HepG2 (cell line): Measurements from ENCODE around the gene TFEB. TPM values are rescaled to one million over a fixed set of nuclear protein-coding genes. Genes with fewer than 3 reads are reported as not detected.

Source experiments
- ARNT2 ChIP-seq: sonication (generic); formaldehyde crosslinking; IDR thresholded peaks from 2 replicates; pipeline ENCODE4 v1.8.0; 2022; ENCODE audit warnings: mild to moderate bottlenecking, low read depth, missing genetic modification reagents, moderate library complexity
- CCDC6 ChIP-seq: sonication (generic); formaldehyde crosslinking; IDR thresholded peaks from 2 replicates; pipeline ENCODE4 v1.8.1; 2022; ENCODE audit warnings: mild to moderate bottlenecking, missing genetic modification reagents, moderate library complexity
- LBX2 ChIP-seq: sonication (generic); formaldehyde crosslinking; IDR thresholded peaks from 2 replicates; pipeline ENCODE4 v1.5.0; 2020; ENCODE audit warnings: missing genetic modification reagents, mild to moderate bottlenecking, borderline replicate concordance
- MNT ChIP-seq: fragments of 450-650 bp; IDR thresholded peaks from 2 replicates; pipeline ENCODE4 v1.6.1; 2016
- MTA1 ChIP-seq: sonication (generic); formaldehyde crosslinking; IDR thresholded peaks from 2 replicates; pipeline ENCODE4 v1.4.0; 2020; ENCODE audit warnings: missing genetic modification reagents, mild to moderate bottlenecking, borderline replicate concordance
- SIX4 ChIP-seq: sonication (generic); formaldehyde crosslinking; IDR thresholded peaks from 2 replicates; pipeline ENCODE4 v1.4.0; 2020; ENCODE audit warnings: missing genetic modification reagents
- SP4 ChIP-seq: sonication (generic); formaldehyde crosslinking; IDR thresholded peaks from 2 replicates; pipeline ENCODE4 v1.8.1; 2023; ENCODE audit warnings: mild to moderate bottlenecking, missing genetic modification reagents
- ZFP62 ChIP-seq: sonication (generic); formaldehyde crosslinking; IDR thresholded peaks from 2 replicates; pipeline ENCODE4 v1.4.0; 2020; ENCODE audit warnings: missing genetic modification reagents
- ZKSCAN5 ChIP-seq: sonication (generic); formaldehyde crosslinking; IDR thresholded peaks from 2 replicates; pipeline ENCODE4 v1.5.1; 2020; ENCODE audit warnings: mild to moderate bottlenecking, missing genetic modification reagents
- ZNF564 ChIP-seq: sonication (generic); formaldehyde crosslinking; IDR thresholded peaks from 2 replicates; pipeline ENCODE4 v1.8.1; 2023; ENCODE audit warnings: mild to moderate bottlenecking, missing genetic modification reagents
- ZNF768 ChIP-seq: sonication (generic); formaldehyde crosslinking; IDR thresholded peaks from 2 replicates; pipeline ENCODE4 v1.4.0; 2020; ENCODE audit warnings: missing genetic modification reagents
- ZNF891 ChIP-seq: sonication (generic); formaldehyde crosslinking; IDR thresholded peaks from 2 replicates; pipeline ENCODE4 v1.5.0; 2020; ENCODE audit warnings: mild to moderate bottlenecking, missing genetic modification reagents
- ZSCAN30 ChIP-seq: sonication (generic); formaldehyde crosslinking; IDR thresholded peaks from 2 replicates; pipeline ENCODE4 v1.5.0; 2020; ENCODE audit warnings: mild to moderate bottlenecking, missing genetic modification reagents
- polyA plus RNA-seq, 8 experiments: library from polyadenylated mRNA; depleted of rRNA in 3 of 8; stranded (reverse) in 7 of 8; unstranded in 1 of 8; fragments of >200 nt; fragmentation: Illumina TruSeq in 4 of 8; extraction: Trizol in 4 of 8; gene quantifications; 2 replicates each; pipeline versions ENCODE4 v1.2.1 to v1.2.3, GENCODE V29; 2011 to 2016; ENCODE audit warnings: low read depth in 4 of 8, missing spikeins in 1 of 8, mixed read lengths in 1 of 8; ENCODE audit not compliant: insufficient read depth in 1 of 8
- total RNA-seq, 5 experiments: library from RNA; depleted of rRNA; stranded (reverse); fragments of >200 nt; fragmentation: Illumina TruSeq; extraction: Trizol; gene quantifications; 2 replicates each; pipeline ENCODE4 v1.2.3, GENCODE V29; 2016; ENCODE audit warnings: low read depth in 1 of 5
- TF ChIP-seq, protein P1 (sequence below): sonication (generic); formaldehyde crosslinking; conservative IDR thresholded peaks from 2 replicates; pipeline ENCODE4 v1.8.0; 2022; ENCODE audit warnings: low read depth, missing genetic modification reagents
- TF ChIP-seq, protein P2 (sequence below), 2 experiments: IDR thresholded peaks; 2 replicates each; pipeline ENCODE4 v1.6.1; 2011 to 2012; ENCODE audit warnings: low read length in 2 of 2, borderline replicate concordance in 1 of 2, low read depth in 1 of 2, mild to moderate bottlenecking in 1 of 2, moderate library complexity in 1 of 2
- TF ChIP-seq, protein P3 (sequence below): sonication (generic); formaldehyde crosslinking; IDR thresholded peaks from 2 replicates; pipeline ENCODE4 v1.4.0; 2020; ENCODE audit warnings: missing genetic modification reagents

Gene TFEB
- total and polyA plus RNA-seq, 2 of the 13 experiments (the other 11 are each of a cell fraction or from before 2014, with no cell fraction given), result 13.3 to 18.7 TPM

GRCh38 chr6:41734666-41735426, 562 bp downstream of the TFEB start (continued):
- TF ChIP-seq ZNF564 (CRISPR knock-in tag) (no peak; the same call in none of the 2 replicates), LBX2 (CRISPR knock-in tag) (no peak), CCDC6 (CRISPR knock-in tag) (peak; percentile 78; the same call in 1 of the 2 replicates), ZNF891 (CRISPR knock-in tag) (no peak), ZSCAN30 (CRISPR knock-in tag) (no peak), ARNT2 (CRISPR knock-in tag) (0 out of 2 replicates have a peak, but pooled peaks have one; percentile 11), MNT (no peak), SIX4 (CRISPR knock-in tag) (no peak), SP4 (CRISPR knock-in tag) (no peak; the same call in 1 of the 2 replicates), ZKSCAN5 (no peak), ZFP62 (CRISPR knock-in tag) (no peak), ZNF768 (CRISPR knock-in tag) (no peak), MTA1 (CRISPR knock-in tag) (peak; percentile 2; the same call in 1 of the 2 replicates)
- TF ChIP-seq, protein P1, sequence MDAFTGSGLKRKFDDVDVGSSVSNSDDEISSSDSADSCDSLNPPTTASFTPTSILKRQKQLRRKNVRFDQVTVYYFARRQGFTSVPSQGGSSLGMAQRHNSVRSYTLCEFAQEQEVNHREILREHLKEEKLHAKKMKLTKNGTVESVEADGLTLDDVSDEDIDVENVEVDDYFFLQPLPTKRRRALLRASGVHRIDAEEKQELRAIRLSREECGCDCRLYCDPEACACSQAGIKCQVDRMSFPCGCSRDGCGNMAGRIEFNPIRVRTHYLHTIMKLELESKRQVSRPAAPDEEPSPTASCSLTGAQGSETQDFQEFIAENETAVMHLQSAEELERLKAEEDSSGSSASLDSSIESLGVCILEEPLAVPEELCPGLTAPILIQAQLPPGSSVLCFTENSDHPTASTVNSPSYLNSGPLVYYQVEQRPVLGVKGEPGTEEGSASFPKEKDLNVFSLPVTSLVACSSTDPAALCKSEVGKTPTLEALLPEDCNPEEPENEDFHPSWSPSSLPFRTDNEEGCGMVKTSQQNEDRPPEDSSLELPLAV, result no peak
- TF ChIP-seq, protein P2, sequence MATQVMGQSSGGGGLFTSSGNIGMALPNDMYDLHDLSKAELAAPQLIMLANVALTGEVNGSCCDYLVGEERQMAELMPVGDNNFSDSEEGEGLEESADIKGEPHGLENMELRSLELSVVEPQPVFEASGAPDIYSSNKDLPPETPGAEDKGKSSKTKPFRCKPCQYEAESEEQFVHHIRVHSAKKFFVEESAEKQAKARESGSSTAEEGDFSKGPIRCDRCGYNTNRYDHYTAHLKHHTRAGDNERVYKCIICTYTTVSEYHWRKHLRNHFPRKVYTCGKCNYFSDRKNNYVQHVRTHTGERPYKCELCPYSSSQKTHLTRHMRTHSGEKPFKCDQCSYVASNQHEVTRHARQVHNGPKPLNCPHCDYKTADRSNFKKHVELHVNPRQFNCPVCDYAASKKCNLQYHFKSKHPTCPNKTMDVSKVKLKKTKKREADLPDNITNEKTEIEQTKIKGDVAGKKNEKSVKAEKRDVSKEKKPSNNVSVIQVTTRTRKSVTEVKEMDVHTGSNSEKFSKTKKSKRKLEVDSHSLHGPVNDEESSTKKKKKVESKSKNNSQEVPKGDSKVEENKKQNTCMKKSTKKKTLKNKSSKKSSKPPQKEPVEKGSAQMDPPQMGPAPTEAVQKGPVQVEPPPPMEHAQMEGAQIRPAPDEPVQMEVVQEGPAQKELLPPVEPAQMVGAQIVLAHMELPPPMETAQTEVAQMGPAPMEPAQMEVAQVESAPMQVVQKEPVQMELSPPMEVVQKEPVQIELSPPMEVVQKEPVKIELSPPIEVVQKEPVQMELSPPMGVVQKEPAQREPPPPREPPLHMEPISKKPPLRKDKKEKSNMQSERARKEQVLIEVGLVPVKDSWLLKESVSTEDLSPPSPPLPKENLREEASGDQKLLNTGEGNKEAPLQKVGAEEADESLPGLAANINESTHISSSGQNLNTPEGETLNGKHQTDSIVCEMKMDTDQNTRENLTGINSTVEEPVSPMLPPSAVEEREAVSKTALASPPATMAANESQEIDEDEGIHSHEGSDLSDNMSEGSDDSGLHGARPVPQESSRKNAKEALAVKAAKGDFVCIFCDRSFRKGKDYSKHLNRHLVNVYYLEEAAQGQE (IDR thresholded peaks at IDR 0.05; ENCODE audit: borderline replicate concordance in 1 of 2, low read depth in 1 of 2, low read length in 2 of 2), result no peak
- TF ChIP-seq, protein P3, sequence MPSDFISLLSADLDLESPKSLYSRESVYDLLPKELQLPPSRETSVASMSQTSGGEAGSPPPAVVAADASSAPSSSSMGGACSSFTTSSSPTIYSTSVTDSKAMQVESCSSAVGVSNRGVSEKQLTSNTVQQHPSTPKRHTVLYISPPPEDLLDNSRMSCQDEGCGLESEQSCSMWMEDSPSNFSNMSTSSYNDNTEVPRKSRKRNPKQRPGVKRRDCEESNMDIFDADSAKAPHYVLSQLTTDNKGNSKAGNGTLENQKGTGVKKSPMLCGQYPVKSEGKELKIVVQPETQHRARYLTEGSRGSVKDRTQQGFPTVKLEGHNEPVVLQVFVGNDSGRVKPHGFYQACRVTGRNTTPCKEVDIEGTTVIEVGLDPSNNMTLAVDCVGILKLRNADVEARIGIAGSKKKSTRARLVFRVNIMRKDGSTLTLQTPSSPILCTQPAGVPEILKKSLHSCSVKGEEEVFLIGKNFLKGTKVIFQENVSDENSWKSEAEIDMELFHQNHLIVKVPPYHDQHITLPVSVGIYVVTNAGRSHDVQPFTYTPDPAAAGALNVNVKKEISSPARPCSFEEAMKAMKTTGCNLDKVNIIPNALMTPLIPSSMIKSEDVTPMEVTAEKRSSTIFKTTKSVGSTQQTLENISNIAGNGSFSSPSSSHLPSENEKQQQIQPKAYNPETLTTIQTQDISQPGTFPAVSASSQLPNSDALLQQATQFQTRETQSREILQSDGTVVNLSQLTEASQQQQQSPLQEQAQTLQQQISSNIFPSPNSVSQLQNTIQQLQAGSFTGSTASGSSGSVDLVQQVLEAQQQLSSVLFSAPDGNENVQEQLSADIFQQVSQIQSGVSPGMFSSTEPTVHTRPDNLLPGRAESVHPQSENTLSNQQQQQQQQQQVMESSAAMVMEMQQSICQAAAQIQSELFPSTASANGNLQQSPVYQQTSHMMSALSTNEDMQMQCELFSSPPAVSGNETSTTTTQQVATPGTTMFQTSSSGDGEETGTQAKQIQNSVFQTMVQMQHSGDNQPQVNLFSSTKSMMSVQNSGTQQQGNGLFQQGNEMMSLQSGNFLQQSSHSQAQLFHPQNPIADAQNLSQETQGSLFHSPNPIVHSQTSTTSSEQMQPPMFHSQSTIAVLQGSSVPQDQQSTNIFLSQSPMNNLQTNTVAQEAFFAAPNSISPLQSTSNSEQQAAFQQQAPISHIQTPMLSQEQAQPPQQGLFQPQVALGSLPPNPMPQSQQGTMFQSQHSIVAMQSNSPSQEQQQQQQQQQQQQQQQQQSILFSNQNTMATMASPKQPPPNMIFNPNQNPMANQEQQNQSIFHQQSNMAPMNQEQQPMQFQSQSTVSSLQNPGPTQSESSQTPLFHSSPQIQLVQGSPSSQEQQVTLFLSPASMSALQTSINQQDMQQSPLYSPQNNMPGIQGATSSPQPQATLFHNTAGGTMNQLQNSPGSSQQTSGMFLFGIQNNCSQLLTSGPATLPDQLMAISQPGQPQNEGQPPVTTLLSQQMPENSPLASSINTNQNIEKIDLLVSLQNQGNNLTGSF (CRISPR knock-in tag), result no peak
